A673 (cell line): Measurements from ENCODE around the gene SORCS3.

Source experiments
- CTCF ChIP-seq: fragments of 300-800, 200-600 bp; sonication (generic); conservative IDR thresholded peaks from 2 replicates; pipeline ENCODE4 v1.5.1; 2017; ENCODE audit warnings: low read depth, mild to moderate bottlenecking, antibody characterized with exemption, low read length, moderate library complexity, mixed read lengths
- EZH2 ChIP-seq: fragments of 200-600 bp; sonication (generic); IDR thresholded peaks from 2 replicates; pipeline ENCODE4 v1.6.1; 2017; ENCODE audit warnings: borderline replicate concordance, low read depth, mild to moderate bottlenecking, mixed read lengths, antibody characterized with exemption, low read length; ENCODE audit not compliant: poor library complexity, severe bottlenecking

GRCh38 chr10:105068497-105068896 lies 427.4 kb downstream of the SORCS3 start:
- no peak for TF ChIP-seq CTCF
- TF ChIP-seq EZH2: no peak
